ENCODE measurements around the gene ANGPTL5. TPM values are rescaled to one million over a fixed set of nuclear protein-coding genes. Genes with fewer than 3 reads are reported as not detected.

The ANGPTL5 gene
- total RNA-seq, result under 0.01 and 0.28 TPM in 2 replicates

GRCh38 chr11:101916422-101916821 lies at the start of gene ANGPTL5:
Gene ANGPTL5, minus strand, starts transcription at chr11:101916522. Its CDS starts 8,613 bp downstream, at chr11:101907909.

GRCh38 chr11:101914738-101915426 lies 1.4 kb downstream of the ANGPTL5 start, which contains the start of gene CEP126:
Gene CEP126, plus strand, starts transcription at chr11:101915010. Its CDS starts 275 bp downstream, at chr11:101915285.

Other genes with a start within 250 kb of the ANGPTL5 start
- gene CEP126, start 1.5 kb downstream of the ANGPTL5 start, total RNA-seq, result 0.96 and 2.8 TPM in 2 replicates
- gene CFAP300, start 130.9 kb upstream of the ANGPTL5 start, total RNA-seq, result 8.7 and 9.4 TPM in 2 replicates
- 157 and 180 TPM in 2 replicates for gene YAP1, start 193.9 kb upstream of the ANGPTL5 start, total RNA-seq